ENCODE measurements around the gene TRIM26. TPM values are rescaled to one million over a fixed set of nuclear protein-coding genes. Genes with fewer than 3 reads are reported as not detected.

The TRIM26 gene
- total and polyA plus RNA-seq, 2 donors (not counting 3 experiments of a cell fraction or from before 2014, with no cell fraction given): 30.4 to 34.5 TPM

GRCh38 chr6:30157999-30158398, 55.2 kb downstream of the TRIM26 start:
- BruUV-seq (replicated peaks): no TSS peak
- Histone ChIP-seq H2AFZ (ENCODE audit: low read depth, low read length) (no peak overlapping the region), H3K79me2 (ENCODE audit: control insufficient read depth, insufficient read depth, low read length) (no peaks in the 10 kb centered on the region), H3K27ac (ENCODE audit: insufficient read depth, low read depth, low read length) (no peak overlapping the region), H3K9me1 (replicated peaks; ENCODE audit: control insufficient read depth, extremely low read depth, insufficient read depth, low read length) (no peaks in the 10 kb centered on the region), H3K9ac (replicated peaks; ENCODE audit: extremely low read depth, insufficient read depth, low read length) (no peak overlapping the region), H3K27me3 (ENCODE audit: control insufficient read depth in 2 of 2, insufficient read depth in 2 of 2, low read length in 2 of 2) (peaks cover 0 to 5% of the 10 kb centered on the region in 2 experiments), H4K20me1 (replicated peaks; ENCODE audit: control insufficient read depth, extremely low read depth, insufficient read depth, low read length) (no peaks in the 10 kb centered on the region), H3K36me3 (ENCODE audit: control insufficient read depth in 2 of 2, extremely low read depth in 1 of 2, insufficient read depth in 2 of 2, low read length in 2 of 2) (no peaks in the 10 kb centered on the region), H3K4me3 (replicated peaks in 1 of 3; ENCODE audit: insufficient read depth in 1 of 3, low read depth in 1 of 3, low read length in 3 of 3) (no peak overlapping the region), H3K4me2 (ENCODE audit: insufficient read depth, low read length) (no peak overlapping the region), H3K9me3 (replicated peaks; ENCODE audit: control insufficient read depth, insufficient read depth, low read length) (no peaks in the 10 kb centered on the region), H3K4me1 (ENCODE audit: control insufficient read depth, extremely low read depth, insufficient read depth, low read length) (peaks cover 8% of the 10 kb centered on the region)
- ChIA-PET CTCF (interaction anchor here (1.0 kb wide), 1 partner anchor 17 kb away, joined by 3 read pairs; no protein-coding TSS in a partner anchor), POLR2A (no interaction called here)
- TF ChIP-seq POLR2AphosphoS5 (IDR thresholded peaks at IDR 0.05; ENCODE audit: insufficient read depth, low read depth, low read length): no peak
- no peak for TF ChIP-seq FOS (IDR thresholded peaks at IDR 0.05; ENCODE audit: borderline replicate concordance, insufficient read depth, low read length)
- TF ChIP-seq POLR2A (IDR thresholded peaks at IDR 0.05; ENCODE audit: low read depth, low read length): no peak
- no peak for TF ChIP-seq JUN (IDR thresholded peaks at IDR 0.05; ENCODE audit: borderline replicate concordance, insufficient read depth, insufficient read length, low read depth)
- no peak for TF ChIP-seq MAX (IDR thresholded peaks at IDR 0.05; ENCODE audit: insufficient read depth, insufficient read length)
- dilution Hi-C loops (cut with MboI; ENCODE audit: extremely low pct_ligation_motif_present, low sequenced_read_pairs) (no loop called here), intact Hi-C loops (cut with micrococcal nuclease) (no loop called here)
- DNase-seq (ENCODE audit: low read depth, low spot score): no peak
- no peak for FAIRE-seq

GRCh38 chr6:30157581-30157980, 55.6 kb downstream of the TRIM26 start:
- H3K27ac ChIP-seq (ENCODE audit: insufficient read depth, low read depth, low read length): no peak overlapping the region
- peaks cover 8% of the 10 kb centered on the region for H3K4me1 ChIP-seq (ENCODE audit: control insufficient read depth, extremely low read depth, insufficient read depth, low read length)
- intact Hi-C loops (cut with micrococcal nuclease): no loop called here
- DNase-seq (ENCODE audit: low read depth, low spot score): no peak
- no peaks in the 10 kb centered on the region for H3K36me3 ChIP-seq (ENCODE audit: control insufficient read depth in 2 of 2, extremely low read depth in 1 of 2, insufficient read depth in 2 of 2, low read length in 2 of 2)
- POLR2A ChIA-PET: no interaction called here
- no peak overlapping the region for H3K4me3 ChIP-seq (replicated peaks in 1 of 3; ENCODE audit: insufficient read depth in 1 of 3, low read depth in 1 of 3, low read length in 3 of 3)
- H3K27me3 ChIP-seq (ENCODE audit: control insufficient read depth in 2 of 2, insufficient read depth in 2 of 2, low read length in 2 of 2): peaks cover 0 to 5% of the 10 kb centered on the region in 2 experiments
- H3K9me1 ChIP-seq (replicated peaks; ENCODE audit: control insufficient read depth, extremely low read depth, insufficient read depth, low read length): no peaks in the 10 kb centered on the region
- no peak for FAIRE-seq
- no peaks in the 10 kb centered on the region for H3K9me3 ChIP-seq (replicated peaks; ENCODE audit: control insufficient read depth, insufficient read depth, low read length)
- TF ChIP-seq CTCF (IDR thresholded peaks at IDR 0.05; ENCODE audit: extremely low read depth in 1 of 2, insufficient read depth in 1 of 2, low read depth in 1 of 2, low read length in 2 of 2) (no peak), GATA2 (IDR thresholded peaks at IDR 0.05; ENCODE audit: insufficient read depth, insufficient read length, low read depth, low read length) (no peak)
- H2AFZ ChIP-seq (ENCODE audit: low read depth, low read length): no peak overlapping the region
- BruUV-seq (replicated peaks): no TSS peak
- H3K9ac ChIP-seq (replicated peaks; ENCODE audit: extremely low read depth, insufficient read depth, low read length): no peak overlapping the region
- no peak overlapping the region for H3K4me2 ChIP-seq (ENCODE audit: insufficient read depth, low read length)
- CTCF ChIA-PET: interaction anchor here (0.8 to 1.0 kb wide), 2 partner anchors 18 to 55 kb away, joined by 3 to 5 read pairs; no protein-coding TSS in a partner anchor
- H4K20me1 ChIP-seq (replicated peaks; ENCODE audit: control insufficient read depth, extremely low read depth, insufficient read depth, low read length): no peaks in the 10 kb centered on the region
- dilution Hi-C loops (cut with MboI; ENCODE audit: extremely low pct_ligation_motif_present, low sequenced_read_pairs): no loop called here
- no peaks in the 10 kb centered on the region for H3K79me2 ChIP-seq (ENCODE audit: control insufficient read depth, insufficient read depth, low read length)
